GM21367 (cell line): ENCODE data around the gene SMIM23.

Experiments
- ATAC-seq: cut with Tn5 transposase; IDR thresholded peaks from one replicate; pipeline ENCODE4 v1.9.1; 2021; ENCODE audit not compliant: unreplicated experiment

The SMIM23 gene

GRCh38 chr5:171785517-171785916 is at the start of gene SMIM23:
Gene SMIM23, plus strand, starts transcription at chr5:171785817. Its CDS starts 55 bp downstream, at chr5:171785872.
- ATAC-seq: no peak

- no peak for ATAC-seq
These were observed 48.4 kb upstream of the SMIM23 start for GRCh38 chr5:171736976-171737891.

GRCh38 chr5:171738501-171738900 is 47.1 kb upstream of the SMIM23 start:
- no peak for ATAC-seq

- no peak for ATAC-seq
These were observed 46.3 kb upstream of the SMIM23 start for GRCh38 chr5:171739271-171739670.

GRCh38 chr5:171743436-171744076 is 42.1 kb upstream of the SMIM23 start:
- no peak for ATAC-seq

GRCh38 chr5:171744264-171744663 is 41.4 kb upstream of the SMIM23 start:
- no peak for ATAC-seq

- no peak for ATAC-seq
These were observed 40.7 kb upstream of the SMIM23 start for GRCh38 chr5:171744882-171745281.

GRCh38 chr5:171745602-171746001 is 40.0 kb upstream of the SMIM23 start:
- no peak for ATAC-seq

- ATAC-seq: no peak
These were observed 38.4 kb upstream of the SMIM23 start for GRCh38 chr5:171747061-171747859.

GRCh38 chr5:171748720-171749119 is 36.9 kb upstream of the SMIM23 start:
- no peak for ATAC-seq

GRCh38 chr5:171749365-171749764 is 36.3 kb upstream of the SMIM23 start:
- ATAC-seq: no peak

GRCh38 chr5:171750311-171750788 is 35.3 kb upstream of the SMIM23 start:
- ATAC-seq: no peak

GRCh38 chr5:171755354-171755821 is 30.2 kb upstream of the SMIM23 start:
- ATAC-seq: no peak

GRCh38 chr5:171757853-171758535 is 27.6 kb upstream of the SMIM23 start:
- ATAC-seq: no peak

GRCh38 chr5:171759777-171760176 is 25.8 kb upstream of the SMIM23 start:
- ATAC-seq: no peak

GRCh38 chr5:171762021-171762608 is 23.5 kb upstream of the SMIM23 start:
- no peak for ATAC-seq

GRCh38 chr5:171762903-171763302 is 22.7 kb upstream of the SMIM23 start:
- no peak for ATAC-seq

- no peak for ATAC-seq
These were observed 21.4 kb upstream of the SMIM23 start for GRCh38 chr5:171764265-171764664.

- no peak for ATAC-seq
These were observed 18.7 kb upstream of the SMIM23 start for GRCh38 chr5:171766875-171767274.

GRCh38 chr5:171770153-171770552 is 15.5 kb upstream of the SMIM23 start:
- no peak for ATAC-seq
